Ovary (tissue), 3 donors: ENCODE data around the gene CCDC124.

Experiments
- CTCF ChIP-seq, 3 donors: fragments of 450-650 bp in 2 of 3; fragments of 200-600 bp in 1 of 3; IDR thresholded peaks; one replicate each; pipeline versions ENCODE4 v1.5.1 to v1.8.0; 2016 to 2022; ENCODE audit warnings: antibody characterized with exemption in 3 of 3, mild to moderate bottlenecking in 1 of 3
- POLR2A ChIP-seq: fragments of 450-650 bp; IDR thresholded peaks from one replicate; pipeline ENCODE4 v1.6.1; 2017; ENCODE audit warnings: antibody characterized with exemption, mild to moderate bottlenecking, moderate library complexity
- donor health status: DM: no; HTN: no; CAD: no.

GRCh38 chr19:17943274-17944221, 10.7 kb downstream of the CCDC124 start:
- no peak for TF ChIP-seq CTCF (IDR thresholded peaks at IDR 0.05)
- no peak for TF ChIP-seq POLR2A
